Right hindlimb (tissue), 1 donor: ENCODE measurements around the gene HOXD10.

Experiments
- DNase-seq: peaks from one replicate; pipeline ENCODE4 v3.0.0-alpha.2; 2018

Gene HOXD10

DNA sequence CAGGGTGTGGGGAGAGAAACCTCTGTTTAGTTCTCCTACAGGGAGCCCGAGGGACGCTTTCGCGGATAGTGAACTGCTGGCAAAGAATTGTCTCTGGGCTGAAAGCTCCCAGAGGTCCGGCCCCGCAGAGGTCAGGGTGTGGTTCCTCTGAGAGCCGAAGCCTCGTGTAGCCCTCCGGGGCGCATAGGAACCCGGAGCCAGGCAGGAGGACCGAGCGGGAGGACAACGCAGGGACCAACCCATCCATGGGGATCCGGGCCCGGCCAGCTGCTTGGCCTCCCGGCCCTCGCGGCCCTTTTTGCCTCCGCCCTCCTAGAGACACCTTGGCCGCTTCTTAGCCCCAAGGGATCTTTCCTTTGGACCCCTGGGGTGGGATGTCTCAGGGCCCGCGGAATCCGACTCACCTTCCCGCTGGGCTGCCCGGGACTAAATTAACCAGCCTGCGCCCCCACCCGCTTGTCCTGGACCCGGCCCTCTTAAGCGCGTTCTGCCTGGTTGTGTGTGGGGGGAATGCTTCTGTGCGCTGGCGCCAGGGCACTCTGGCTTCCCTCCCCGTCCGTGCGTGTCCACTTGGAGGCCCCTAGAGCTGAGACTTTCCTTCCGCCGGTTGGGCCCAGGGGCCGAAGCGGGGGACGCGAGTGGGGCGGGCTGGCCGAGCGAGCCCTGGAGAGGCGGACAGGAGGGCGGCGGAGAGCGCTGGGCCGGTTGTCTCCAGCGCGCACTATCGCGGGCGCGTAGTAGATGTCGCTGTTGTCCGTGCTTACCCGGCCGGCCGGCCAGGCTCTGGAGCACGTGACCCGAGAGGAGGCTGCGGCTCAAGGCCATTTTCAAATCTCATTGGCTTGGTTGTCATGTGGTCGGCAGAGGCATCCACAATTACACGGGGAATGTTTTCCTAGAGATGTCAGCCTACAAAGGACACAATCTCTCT, at the start of gene HOXD10:
HOXD10 (plus strand) TSS at position 896 of the 931 bp plus-strand sequence. CDS start 56 bp downstream, outside the sequence.
- peak; percentile 89 for DNase-seq

DNA sequence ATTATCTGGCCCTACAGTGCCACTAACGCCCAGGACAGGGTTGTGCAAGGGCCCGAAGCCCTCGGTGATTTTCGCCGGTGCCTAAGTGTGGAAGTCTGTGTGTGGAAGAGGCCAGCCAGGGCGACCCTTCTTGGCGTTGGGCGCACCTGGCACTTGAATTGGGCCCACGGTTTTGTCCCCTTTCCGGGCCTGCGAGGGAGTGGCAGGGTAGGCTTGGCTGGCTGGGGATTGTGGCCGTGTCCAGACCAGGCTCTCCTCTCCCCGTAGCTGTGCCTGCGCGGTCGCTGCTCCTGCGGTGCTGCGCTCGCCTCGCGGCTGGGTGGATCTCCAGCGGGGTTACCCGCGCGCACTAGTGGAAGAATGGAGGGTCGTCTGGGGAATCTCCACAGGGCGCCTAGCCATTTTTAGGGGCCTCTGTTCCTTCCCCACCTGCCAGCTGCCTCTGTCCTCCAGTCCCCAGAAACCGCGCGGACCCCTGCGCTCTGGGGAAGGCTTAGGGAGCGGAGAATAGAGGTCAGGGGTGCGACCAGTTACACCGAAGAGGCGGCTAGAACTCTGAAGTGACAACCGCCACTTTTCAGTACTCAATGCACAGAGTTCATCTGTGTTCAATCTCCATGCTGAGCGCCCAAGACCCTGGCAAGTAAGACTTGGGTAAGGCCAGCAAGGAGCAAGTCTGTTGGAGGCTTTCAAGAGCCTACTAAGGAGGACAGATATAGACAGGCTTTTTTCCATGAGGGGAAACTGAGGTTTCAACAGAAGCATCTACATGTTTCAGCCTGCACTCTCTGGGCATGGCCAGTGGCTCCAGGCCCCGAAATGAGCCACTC, 48.8 kb upstream of the HOXD10 start:
- DNase-seq = peak; percentile 35

DNA sequence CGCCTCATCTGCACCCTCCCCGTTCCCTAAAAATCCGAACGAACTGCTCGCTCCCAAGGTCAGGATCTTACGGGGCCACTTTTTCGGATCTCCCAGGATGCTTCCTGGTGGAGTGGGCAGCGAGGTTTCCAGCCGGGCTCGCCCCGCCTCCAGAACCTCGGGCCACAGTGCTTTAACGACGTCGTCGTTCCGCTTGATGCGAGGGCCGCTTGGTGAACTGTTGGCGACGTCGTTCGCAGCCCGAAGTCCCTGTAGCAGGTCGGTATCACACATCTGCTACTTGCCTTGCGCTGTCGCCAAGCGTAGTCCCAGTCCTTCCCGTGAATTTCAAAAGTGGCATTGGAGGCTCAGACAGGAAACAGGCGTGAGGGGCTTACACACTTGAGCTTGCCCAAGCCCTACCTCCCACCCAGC, 48.2 kb upstream of the HOXD10 start:
- peak; percentile 17 for DNase-seq

DNA sequence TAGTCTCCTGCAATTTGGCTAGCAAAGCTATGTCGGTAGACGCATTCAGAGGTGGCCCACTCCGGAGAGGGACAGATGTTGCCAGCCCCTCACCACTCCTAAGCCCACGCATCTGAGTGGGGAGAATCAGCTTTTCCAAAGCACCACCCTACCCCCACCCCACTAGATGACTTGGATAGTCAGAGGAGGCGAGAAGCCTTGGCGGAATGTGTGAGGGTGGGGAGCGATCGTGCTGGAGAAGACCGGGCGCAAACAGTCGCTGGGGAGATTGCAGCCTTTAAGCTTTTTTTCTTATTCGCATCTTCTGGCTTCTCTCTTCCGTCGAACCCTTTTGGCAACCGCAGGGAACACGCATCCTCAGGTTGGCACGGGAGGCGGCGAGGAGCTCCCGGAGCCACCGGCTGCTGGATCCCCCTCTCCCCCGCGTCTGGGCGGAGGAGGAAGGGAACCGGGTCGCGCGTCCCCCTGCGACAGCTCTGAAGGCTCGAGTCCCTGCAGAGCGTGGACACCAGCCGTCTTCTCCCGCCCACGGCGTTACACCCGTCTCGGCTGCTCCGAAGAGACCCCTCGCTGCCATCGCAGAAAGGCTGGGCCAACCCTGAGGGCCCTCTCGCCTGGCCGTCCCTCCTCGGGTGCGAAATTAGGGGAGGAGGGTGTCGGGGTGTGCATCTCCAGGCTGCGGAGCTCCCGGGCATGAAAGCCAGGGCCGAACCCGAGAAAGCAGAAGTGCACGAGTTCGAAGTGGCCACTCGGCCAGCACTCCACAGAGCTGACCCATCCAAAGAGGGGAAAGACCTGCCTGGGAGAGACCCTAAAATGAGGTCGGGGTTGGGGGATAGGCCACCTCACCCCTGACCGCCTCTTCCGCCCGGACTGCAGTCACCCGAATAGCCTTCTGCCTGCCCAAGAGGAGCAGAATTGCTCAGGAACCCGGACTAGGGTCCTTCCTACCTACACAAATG, 45.0 kb upstream of the HOXD10 start:
- no peak for DNase-seq

DNA sequence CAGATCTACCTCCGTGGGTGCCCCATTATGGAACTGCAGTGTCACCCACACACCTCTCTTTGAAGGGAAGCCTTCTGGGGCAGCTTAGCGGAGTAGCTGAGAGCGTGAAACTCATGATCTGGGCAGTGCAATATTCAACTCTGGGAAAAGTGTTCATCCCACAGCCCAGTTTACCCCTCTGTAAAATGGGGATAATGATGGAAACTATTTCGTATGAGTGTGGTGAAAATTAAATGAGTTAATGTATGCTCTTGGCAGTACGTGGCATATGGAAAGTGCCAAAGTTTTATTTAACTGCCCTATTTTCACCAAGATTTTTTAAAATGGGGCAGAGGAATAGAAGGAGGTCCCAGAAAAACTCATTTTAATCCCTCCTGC, 44.3 kb upstream of the HOXD10 start:
- no peak for DNase-seq

DNA sequence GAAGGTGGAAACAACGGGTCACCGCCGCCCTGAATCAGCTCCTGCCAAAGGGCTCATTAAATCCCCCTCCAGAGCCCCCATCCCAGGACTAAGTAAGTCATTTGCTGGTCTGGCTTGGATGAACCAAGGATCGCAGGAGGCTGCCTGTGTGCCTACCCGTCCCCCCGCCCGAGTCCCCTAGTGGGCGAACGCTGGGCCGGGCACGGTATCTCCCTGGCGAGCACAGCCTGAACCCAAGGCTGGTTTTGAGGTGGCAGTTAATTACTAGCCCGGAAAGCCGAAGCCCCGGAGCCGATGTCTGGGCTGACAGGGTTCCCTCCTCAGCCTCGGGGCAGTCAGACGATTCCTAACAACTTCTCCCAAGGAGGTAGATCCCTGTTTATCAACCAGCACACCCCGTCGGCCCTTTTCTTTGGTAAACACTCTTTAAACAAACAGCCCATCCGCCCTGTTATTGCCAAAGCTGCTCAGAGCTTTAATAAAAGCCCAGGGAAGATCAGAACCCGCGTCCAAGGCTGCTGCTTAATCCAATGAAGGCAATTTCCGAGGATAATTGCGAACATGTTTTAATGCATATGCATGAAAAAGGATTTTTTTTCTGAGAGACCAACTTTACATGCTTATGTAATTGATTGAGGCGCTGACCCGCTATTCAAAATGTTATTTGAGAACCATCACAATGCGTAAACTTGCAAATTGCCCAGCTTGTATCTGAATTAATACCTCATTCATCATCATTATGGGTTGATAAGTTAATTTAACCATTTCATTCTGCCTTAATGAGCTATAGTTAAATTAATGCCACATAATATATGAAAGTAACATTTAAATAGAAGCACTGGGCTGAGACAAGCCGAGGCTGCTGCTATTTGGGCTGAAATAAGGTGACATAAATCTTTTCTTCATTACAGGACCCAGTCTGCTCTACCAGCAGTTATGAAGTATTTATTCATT, 43.4 kb upstream of the HOXD10 start:
- no peak for DNase-seq

DNA sequence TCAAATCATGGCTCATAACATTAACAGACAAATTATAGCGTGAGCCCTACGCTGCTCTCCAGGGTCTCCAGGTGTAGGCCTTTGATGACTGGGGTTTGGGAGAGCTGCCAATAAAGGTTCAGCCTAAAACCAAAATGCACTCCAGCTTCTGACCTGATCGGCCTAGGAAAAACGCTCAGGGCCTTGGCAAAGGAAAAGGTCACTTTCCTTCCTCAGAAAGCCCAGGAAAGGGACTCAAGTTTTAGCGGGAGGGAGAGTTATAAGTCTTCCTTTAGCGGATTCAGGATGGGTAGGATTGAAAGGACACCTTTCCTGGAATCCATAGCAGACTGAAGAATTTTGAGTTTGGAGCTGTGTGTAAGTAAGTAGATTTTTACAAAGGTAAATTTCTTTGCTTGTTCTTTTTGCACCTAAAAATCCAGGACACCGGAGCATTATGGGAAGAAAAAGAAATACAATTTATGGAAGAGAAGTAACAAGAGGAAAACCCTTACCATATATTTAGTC, 41.6 kb upstream of the HOXD10 start:
- no peak for DNase-seq

DNA sequence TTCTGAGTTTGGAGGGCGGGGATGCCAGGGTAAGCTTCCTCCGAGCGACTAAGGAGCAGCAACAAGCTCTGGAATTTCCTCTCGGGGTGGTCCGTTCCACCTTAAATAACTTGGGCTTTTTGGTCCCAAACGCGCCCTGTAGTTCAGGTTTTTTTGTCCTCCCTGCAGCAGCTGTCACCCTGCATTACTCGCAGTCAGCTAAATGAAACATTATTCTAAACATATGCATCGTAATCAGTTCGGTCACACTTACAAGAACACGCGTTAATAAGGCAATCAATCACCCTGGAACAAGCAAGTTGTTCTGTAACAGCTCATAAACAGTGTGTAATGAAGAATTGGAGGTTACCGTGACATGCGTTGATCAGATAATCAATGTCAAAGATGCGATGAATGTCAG, 41.1 kb upstream of the HOXD10 start:
- peak; percentile 36 for DNase-seq

DNA sequence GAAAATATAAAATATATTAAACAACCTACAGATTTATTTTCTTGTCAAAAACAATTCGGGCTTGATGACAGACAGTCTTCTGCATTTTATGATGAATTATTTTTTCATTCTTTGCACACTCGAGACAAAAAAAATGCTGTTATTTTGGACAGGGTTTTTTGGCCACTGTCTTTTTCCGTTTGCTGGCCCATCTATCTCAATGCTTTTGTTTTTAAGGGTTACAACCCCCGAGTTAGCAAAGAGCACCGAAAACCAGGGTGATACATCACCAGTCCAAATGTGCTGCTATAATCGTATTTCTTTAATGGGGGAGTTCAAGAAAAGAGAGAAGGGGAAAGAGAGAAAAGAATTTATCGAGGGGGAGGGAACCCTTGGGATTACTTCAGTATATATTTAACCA, 40.5 kb upstream of the HOXD10 start:
- DNase-seq = no peak

DNA sequence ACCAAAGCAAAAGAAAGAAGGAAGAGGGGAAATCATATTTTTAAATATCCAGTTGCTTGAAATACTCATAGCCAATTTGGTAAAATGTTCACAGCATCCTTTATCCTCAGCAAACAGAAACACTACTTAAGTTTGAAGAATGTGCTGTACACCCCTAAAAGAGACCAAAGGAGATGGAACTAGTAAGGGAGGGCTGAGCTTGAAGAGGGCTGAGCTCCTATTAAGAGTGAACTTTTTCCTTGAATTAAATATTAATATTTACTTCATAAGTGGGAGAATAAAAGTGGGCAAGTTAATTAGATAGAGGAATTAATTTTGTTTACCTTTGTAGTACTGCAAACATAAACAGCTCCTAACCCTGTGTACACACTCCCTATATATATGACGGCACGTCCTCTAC, 39.8 kb upstream of the HOXD10 start:
- DNase-seq = no peak

DNA sequence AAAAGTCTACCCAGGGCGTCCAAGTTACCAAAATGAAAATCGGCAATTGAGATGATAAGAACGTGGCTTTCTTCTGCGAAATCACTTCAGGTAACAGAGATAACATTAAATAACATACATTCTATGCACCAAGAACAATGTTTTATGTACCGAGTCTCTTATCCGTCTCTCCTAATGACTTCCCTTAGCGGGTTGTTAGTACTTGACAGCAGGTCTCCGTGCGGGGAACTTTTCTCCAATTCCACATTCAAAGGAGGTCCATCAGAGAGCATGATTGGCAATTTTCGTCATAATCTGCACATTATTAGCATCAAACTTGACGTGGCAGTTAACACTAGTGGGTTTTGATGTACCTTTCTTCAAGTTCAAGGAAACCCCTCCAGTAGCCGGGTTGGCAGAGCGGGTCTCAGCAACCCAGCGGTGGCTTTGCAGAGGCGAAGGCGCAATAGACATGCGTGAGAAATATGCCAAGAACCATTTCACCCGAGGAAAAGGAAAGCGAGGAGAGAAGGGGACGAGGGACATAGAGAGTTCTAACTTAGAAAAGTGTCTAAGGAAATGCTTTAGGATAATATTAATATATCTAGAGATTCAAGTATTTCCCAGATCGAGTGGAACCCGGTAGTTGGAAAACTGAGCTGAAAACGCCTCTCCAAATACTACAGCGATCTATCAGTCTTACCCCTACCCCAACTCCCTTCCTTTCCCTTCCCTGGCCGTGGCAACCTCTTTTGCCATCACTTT, 37.9 kb upstream of the HOXD10 start:
- peak; percentile 17 for DNase-seq

DNA sequence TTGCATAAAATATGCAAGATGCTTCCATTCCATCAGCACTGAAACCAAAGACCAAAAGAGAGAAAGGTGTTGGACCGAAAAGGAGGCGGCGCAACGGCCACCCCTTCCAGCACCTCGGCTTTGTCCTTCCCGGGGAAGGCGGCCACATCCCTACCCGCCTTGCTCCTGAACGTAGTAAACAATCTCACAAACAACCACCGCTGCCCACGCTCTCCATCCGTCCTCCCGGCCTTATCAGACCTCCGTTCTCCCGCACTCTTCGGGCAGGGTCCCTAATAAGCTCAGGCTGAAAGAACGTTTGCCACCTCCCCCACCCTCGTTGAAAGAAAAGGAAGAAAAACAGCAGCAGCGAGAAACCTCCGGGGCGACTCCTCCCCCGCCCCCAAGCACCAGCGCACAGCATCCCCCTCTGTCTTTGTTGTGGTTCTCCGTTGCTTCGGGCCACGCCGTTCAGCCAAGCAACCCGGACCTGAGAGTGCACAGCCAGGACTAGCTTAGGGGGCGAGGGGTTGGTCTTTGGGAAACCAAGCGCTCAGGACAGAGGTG, 37.2 kb upstream of the HOXD10 start:
- peak; percentile 23 for DNase-seq

DNA sequence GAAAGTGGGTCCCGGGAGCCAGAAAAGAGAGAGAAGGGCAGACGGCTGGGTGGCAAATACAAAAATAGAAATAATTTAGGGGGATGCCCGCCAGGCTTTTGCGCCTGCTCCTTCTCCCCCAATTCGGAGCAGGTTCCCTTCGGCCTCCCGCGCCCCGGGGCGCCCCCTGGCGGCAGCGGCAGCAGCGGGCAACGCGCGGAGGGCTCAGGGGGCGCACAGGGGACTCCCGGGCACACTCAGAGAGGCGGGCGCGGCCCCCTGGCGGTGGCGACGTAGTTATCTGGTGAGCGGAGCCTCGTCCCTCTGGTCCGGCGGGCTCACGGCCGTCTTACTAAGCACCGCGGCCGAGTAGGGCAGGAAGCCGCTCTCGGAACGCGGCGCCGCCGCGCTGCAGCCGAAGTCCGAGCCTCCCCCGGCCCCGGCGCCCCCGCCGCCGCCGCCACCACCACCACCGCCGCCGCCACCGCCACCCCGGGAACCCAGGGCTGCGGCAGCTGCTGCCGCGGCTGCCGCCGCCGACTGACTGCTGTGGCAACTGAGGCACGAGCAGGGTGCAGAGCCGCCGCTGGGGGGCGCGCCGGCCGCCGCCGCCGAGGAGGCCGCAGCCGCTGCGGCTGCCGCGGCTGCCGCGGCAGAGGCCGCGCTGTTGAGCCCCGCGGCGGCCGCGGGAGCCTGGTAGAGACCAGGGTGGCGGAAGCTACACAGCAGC, 36.6 kb upstream of the HOXD10 start:
- DNase-seq = peak; percentile 67

DNA sequence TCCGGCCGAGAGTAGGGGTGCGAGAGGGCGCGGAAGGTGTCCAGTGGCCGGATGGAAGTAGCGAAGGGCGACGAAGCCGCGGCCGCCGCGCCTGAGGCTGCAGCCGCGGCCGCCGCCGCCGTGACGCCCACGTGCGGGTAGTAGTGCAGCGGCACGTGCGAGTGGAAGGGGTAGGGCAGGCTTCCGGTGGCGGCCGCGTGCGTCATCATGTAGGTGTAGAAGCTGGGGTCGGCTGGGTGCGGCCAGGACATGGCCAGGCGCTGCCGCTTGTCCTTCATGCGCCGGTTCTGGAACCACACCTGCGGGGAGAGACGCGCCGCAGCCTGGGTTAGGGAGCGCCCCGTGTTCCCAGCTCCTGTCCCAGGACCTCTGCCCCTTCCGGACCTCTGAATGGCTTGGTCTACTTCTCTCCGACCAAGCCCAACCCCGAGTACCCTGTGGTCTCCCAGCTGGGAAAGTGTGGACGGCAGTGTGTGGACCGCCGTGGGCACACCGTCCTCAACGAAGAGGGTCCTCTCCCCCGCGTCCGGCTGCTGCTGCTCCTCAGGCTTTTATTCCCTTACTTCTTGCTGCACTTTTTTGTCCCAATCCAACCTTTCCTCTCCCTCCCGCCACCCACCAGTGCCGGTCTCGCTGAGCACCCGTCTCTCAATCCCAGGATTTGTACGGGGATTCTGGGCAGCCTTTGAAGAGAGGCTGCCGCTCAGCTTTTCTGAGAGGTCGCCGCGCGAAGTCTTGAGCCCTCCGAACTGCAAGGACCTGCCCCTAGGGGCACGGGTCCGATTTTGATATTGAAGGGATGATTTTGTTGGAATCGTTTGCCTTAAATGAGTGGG, 35.8 kb upstream of the HOXD10 start:
- DNase-seq = peak; percentile 42

DNA sequence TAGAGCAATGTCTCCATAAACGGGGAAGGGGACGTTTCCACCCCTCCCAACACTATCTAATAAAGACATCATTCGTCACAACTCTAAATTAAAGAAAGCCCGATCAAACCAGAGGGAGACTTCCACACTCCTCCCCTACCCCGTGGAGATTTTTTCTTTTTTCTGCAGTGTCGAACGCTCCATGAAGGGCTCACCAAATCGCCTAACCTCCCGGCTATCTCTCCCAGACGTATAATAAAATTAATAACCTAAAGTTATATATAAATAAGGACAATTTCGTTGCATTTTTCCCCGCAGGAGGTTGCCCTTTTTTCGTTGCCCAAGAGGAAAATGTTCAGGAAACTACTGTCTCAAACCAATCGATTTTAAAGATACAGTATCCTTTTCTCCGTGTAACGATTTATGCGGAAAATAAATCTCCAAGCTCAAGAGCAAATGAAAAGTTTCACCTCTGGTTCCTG, 35.2 kb upstream of the HOXD10 start:
- DNase-seq = no peak

DNA sequence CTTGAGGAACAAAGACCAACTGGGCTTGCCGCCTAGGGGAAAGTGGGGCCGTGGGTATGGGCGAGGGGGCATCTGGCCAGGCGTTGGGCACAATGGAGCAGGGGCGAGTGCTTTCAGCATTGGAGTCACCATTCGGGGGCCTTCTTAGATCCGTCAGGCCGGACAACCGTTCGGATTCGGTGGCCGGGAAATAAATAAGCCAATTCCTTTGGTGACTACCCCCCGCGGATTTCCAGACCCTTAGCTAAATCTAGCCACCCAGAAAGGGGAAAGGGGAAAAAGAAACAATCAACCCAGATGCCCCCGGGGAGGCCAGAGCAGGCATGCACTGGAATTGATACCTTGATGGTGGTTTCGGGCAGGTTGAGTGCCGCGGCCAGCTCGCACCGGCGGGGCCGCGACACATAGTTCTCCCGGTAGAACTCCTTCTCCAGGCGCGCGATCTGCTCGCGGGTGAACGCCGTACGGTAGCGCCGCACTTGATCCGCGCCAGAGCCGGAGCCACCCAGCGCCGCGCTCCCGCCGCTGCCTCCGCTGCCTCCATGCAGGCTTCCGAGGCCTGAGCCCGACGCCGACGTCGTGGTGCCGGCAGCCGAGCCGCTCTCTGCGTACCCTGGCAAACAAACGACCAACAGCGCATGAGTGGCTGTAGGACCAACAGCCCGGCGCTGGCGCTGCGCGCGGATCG, 34.6 kb upstream of the HOXD10 start:
- DNase-seq = peak; percentile 49

DNA sequence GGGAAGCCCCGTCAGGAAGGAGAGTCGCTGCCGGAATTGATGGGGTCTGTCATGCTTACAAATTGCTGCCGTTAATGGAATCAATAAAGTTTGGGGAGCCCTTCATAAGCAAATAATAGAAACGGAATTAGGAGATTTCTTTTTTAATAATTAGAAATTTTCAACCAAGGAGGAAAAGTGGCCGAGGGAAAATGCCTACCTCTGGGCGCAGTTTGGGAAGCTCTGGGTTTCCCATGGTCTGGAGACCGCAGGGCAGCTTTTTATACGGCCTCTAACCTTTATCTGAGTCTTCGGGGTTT, 34.1 kb upstream of the HOXD10 start:
- DNase-seq = no peak
